Measurements from ENCODE around the gene MAGOH.

DNA sequence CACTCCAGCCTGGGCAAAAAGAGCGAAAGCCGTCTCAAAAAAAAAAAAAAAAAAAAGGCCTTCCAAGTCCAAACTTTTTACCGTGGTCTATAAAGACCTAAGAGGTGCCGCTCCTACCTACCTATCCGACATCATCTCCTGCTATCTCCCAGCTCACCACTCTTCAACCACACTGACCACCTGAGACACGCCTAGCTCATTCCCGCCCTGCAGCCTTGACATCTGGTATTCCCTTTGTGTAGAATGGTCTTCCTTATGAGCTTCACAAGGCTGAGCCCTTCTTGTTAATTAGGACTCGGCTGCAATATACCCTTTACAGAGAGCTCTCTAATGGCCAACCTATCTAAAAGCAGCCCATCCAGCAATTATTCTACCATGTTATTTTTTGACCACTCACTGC lies 680 bp downstream of the MAGOH start:
- TF ChIP-seq EZH2 (IDR thresholded peaks at IDR 0.05; ENCODE audit: insufficient read depth, low read length), result no peak
- TF ChIP-seq, protein P1, sequence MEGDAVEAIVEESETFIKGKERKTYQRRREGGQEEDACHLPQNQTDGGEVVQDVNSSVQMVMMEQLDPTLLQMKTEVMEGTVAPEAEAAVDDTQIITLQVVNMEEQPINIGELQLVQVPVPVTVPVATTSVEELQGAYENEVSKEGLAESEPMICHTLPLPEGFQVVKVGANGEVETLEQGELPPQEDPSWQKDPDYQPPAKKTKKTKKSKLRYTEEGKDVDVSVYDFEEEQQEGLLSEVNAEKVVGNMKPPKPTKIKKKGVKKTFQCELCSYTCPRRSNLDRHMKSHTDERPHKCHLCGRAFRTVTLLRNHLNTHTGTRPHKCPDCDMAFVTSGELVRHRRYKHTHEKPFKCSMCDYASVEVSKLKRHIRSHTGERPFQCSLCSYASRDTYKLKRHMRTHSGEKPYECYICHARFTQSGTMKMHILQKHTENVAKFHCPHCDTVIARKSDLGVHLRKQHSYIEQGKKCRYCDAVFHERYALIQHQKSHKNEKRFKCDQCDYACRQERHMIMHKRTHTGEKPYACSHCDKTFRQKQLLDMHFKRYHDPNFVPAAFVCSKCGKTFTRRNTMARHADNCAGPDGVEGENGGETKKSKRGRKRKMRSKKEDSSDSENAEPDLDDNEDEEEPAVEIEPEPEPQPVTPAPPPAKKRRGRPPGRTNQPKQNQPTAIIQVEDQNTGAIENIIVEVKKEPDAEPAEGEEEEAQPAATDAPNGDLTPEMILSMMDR (IDR thresholded peaks at IDR 0.05; ENCODE audit: insufficient read depth, low read depth, low read length), result no peak

Data from astrocyte (in vitro differentiated cells and primary cell).